Tibial nerve (tissue), 4 donors: ENCODE data around the gene NMT2.

Experiments used
- CTCF ChIP-seq, 5 experiments: fragments of 200-600 bp in 3 of 5; fragments of 450-650 bp in 2 of 5; sonication (generic) in 3 of 5; IDR thresholded peaks; one replicate each; pipeline ENCODE4 v1.5.1; 2016 to 2019; ENCODE audit warnings: antibody characterized with exemption in 5 of 5, mild to moderate bottlenecking in 3 of 5, moderate library complexity in 2 of 5
- EP300 ChIP-seq, 2 donors: sonication (generic); formaldehyde crosslinking; IDR thresholded peaks; one replicate each; pipeline ENCODE4 v1.6.1; 2017; ENCODE audit warnings: antibody characterized with exemption in 2 of 2, mild to moderate bottlenecking in 1 of 2
- POLR2A ChIP-seq, 2 donors: fragments of 450-650 bp; IDR thresholded peaks; one replicate each; pipeline ENCODE4 v1.6.1; 2017; ENCODE audit warnings: antibody characterized with exemption in 2 of 2, mild to moderate bottlenecking in 2 of 2, moderate library complexity in 2 of 2

GRCh38 chr10:15092855-15093408 lies 75.6 kb downstream of the NMT2 start:
- TF ChIP-seq POLR2A (IDR thresholded peaks at IDR 0.05) (no peak), CTCF (IDR thresholded peaks at IDR 0.05) (no peak), EP300 (IDR thresholded peaks at IDR 0.05) (no peak)
